Upper lobe of right lung (tissue), 1 donor: ENCODE measurements around the gene DCT. TPM values are rescaled to one million over a fixed set of nuclear protein-coding genes. Genes with fewer than 3 reads are reported as not detected.

Experiments used
- ATAC-seq: fragments of 200-7000 bp; cut with Tn5 transposase; one replicate; pipeline ENCODE4 v1.9.1; 2020; ENCODE audit warnings: mild to moderate bottlenecking, moderate library complexity
- DNase-seq: peaks from one replicate; pipeline ENCODE4 v3.0.0-alpha.2; 2020
- H3K27ac ChIP-seq: fragments of 200-600 bp; one replicate; pipeline ENCODE4 v1.8.0; 2022
- H3K27me3 ChIP-seq: fragments of 200-600 bp; one replicate; pipeline ENCODE4 v1.8.0; 2022; ENCODE audit warnings: mild to moderate bottlenecking
- H3K36me3 ChIP-seq: fragments of 200-600 bp; one replicate; pipeline ENCODE4 v1.8.0; 2022
- H3K4me1 ChIP-seq: fragments of 200-600 bp; one replicate; pipeline ENCODE4 v1.8.0; 2022
- H3K4me3 ChIP-seq: fragments of 200-600 bp; one replicate; pipeline ENCODE4 v1.8.0; 2022; ENCODE audit warnings: mild to moderate bottlenecking
- H3K9me3 ChIP-seq: fragments of 200-600 bp; one replicate; pipeline ENCODE4 v1.8.0; 2022
- intact Hi-C: fragments of 100-400 bp; cut with DNase I; formaldehyde crosslinking; loops from one replicate; pipeline ENCODE4 v1.11.0; 2022
- total RNA-seq: library from RNA; stranded (reverse); fragmentation: NEBNext Ultra II Directional; extraction: Animal tissue kit (Norgen Biotek cat#: 25700); gene quantifications from one replicate; pipeline ENCODE4 v1.2.1, GENCODE V29; 2021
- TF ChIP-seq, protein P1 (sequence below): fragments of 200-600 bp; IDR thresholded peaks from one replicate; pipeline ENCODE4 v1.8.0; 2022; ENCODE audit warnings: antibody characterized with exemption
- donor health status: DM: no; HTN: yes; CAD: no; lungs with severe emphysema.

Gene DCT
- total RNA-seq, 1 donor from 2014 or later = not detected

DNA sequence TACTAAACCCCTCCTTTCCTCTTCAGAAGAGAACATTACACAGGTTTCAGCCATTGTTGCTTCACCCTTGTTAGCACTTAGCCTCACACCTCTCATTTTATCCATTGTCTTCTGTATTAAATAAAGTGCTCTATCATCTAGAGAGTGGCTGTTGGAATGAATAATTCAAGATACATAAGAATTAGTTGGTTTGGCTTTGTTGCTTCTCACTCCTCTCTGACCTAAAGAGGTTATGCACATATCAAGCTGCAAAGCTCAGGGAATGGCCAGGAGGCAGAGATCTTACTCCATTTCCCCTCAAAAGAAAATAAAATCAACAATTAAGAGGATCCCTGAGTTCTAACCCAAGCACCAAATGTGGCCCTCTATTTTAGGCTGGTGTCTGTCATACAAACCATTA is 79.7 kb downstream of the DCT start:
- Histone ChIP-seq H3K27me3 (no peaks in the 10 kb centered on the region), H3K9me3 (no peaks in the 10 kb centered on the region), H3K4me1 (no peaks in the 10 kb centered on the region), H3K27ac (no peak overlapping the region), H3K36me3 (no peaks in the 10 kb centered on the region), H3K4me3 (no peak overlapping the region)
- DNase-seq (no peak), ATAC-seq (no peak)
- TF ChIP-seq, protein P1, sequence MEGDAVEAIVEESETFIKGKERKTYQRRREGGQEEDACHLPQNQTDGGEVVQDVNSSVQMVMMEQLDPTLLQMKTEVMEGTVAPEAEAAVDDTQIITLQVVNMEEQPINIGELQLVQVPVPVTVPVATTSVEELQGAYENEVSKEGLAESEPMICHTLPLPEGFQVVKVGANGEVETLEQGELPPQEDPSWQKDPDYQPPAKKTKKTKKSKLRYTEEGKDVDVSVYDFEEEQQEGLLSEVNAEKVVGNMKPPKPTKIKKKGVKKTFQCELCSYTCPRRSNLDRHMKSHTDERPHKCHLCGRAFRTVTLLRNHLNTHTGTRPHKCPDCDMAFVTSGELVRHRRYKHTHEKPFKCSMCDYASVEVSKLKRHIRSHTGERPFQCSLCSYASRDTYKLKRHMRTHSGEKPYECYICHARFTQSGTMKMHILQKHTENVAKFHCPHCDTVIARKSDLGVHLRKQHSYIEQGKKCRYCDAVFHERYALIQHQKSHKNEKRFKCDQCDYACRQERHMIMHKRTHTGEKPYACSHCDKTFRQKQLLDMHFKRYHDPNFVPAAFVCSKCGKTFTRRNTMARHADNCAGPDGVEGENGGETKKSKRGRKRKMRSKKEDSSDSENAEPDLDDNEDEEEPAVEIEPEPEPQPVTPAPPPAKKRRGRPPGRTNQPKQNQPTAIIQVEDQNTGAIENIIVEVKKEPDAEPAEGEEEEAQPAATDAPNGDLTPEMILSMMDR = no peak
- intact Hi-C loops = no loop called here

DNA sequence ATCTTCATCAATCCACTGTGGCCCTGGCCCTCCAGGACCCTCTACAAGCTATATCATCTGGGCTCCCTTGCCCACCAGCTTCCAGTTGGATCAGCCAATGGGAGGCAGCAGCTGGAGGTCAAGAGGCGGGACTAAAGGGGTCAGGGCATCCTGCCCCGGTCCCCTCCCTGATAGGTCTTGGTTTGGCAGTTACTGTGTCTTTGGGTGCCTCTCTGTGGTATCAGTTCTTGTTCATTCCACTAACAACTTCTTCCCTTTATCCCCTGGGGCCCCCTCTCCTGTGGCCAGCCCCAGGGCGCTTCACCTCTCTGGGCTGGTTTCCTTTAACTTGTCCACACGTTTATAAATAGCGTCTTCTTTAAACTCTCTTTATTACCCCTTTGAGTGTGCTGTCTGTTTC is 83.6 kb downstream of the DCT start:
- Histone ChIP-seq H3K4me1 (no peaks in the 10 kb centered on the region), H3K27me3 (no peaks in the 10 kb centered on the region), H3K4me3 (no peak overlapping the region), H3K36me3 (no peaks in the 10 kb centered on the region), H3K27ac (no peak overlapping the region), H3K9me3 (no peaks in the 10 kb centered on the region)
- intact Hi-C loops = no loop called here
- ATAC-seq (no peak), DNase-seq (no peak)
- TF ChIP-seq, protein P1 = no peak

DNA sequence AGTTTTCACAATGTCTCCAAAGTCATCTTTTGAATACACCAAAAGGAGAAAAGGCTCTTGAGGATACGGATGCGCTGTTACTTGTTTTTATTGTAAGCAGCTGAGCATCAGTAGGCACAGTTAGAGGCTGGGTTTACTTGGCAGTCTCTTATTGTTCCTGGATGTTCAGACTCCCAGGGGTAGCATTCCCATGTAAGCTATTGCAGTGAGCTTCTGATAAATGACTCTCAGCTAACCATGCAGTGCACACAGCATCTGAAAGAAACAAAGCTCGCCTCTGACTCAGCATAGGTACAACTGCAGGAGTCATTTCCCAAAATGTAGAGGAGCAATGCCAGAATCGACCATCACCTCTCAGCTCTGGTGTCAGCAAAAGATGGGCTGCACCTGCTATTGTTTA is 84.8 kb downstream of the DCT start:
- ATAC-seq (no peak), DNase-seq (no peak)
- no peaks in the 10 kb centered on the region for H3K36me3 ChIP-seq
- TF ChIP-seq, protein P1 = no peak
- no peak overlapping the region for H3K4me3 ChIP-seq
- H3K27me3 ChIP-seq = no peaks in the 10 kb centered on the region
- intact Hi-C loops = no loop called here
- no peak overlapping the region for H3K27ac ChIP-seq
- H3K4me1 ChIP-seq = no peaks in the 10 kb centered on the region
- H3K9me3 ChIP-seq = no peaks in the 10 kb centered on the region

GRCh38 chr13:94390881-94391280 is 88.6 kb downstream of the DCT start:
- no peak for DNase-seq
- Histone ChIP-seq H3K36me3 (no peaks in the 10 kb centered on the region), H3K4me1 (no peaks in the 10 kb centered on the region), H3K27me3 (no peaks in the 10 kb centered on the region), H3K4me3 (no peak overlapping the region), H3K9me3 (no peaks in the 10 kb centered on the region), H3K27ac (no peak overlapping the region)
- intact Hi-C loops = no loop called here
- no peak for ATAC-seq
- TF ChIP-seq, protein P1 = no peak

DNA sequence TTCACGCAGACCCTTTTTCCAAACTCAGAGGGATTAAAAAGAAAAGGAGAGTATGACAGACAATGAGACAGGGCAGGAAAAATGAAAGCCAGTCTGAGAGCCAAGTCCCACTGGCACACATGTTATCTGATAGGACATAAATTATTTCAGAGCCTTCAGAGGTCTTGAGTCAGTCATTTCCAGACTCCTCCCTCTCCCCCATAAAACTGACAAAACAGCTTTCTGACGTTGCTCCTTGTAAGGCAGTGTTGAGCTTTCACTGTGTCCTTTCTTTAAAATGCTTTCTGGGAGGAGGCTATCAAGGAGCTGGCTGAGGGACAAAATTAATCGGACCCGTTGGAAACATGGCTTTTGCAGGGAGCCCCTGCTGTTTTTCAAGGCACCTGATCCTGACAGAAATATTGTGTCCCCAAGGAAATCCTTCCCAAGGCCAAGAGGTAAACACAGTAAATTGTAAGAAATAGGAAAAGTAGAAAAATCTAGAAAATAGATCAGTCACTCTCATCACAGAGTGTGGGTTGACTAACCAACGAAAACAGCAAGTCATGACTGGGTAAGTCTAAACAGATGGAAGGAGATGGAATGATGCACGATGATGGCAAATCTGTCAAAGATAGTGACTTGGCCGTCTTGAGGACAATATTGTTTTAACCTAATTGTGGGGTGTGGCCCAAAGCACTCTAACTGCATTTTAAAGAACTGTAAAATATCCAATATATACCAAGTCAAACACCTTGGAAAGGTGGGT is 89.7 kb downstream of the DCT start:
- no peak for DNase-seq
- TF ChIP-seq, protein P1 = no peak
- Histone ChIP-seq H3K9me3 (no peaks in the 10 kb centered on the region), H3K4me3 (no peak overlapping the region), H3K4me1 (no peaks in the 10 kb centered on the region), H3K27ac (no peak overlapping the region), H3K36me3 (no peaks in the 10 kb centered on the region), H3K27me3 (no peaks in the 10 kb centered on the region)
- intact Hi-C loops = no loop called here
- no peak for ATAC-seq

- no peak overlapping the region for H3K4me3 ChIP-seq
- DNase-seq = no peak
- H3K36me3 ChIP-seq = no peaks in the 10 kb centered on the region
- no peaks in the 10 kb centered on the region for H3K9me3 ChIP-seq
- intact Hi-C loops = no loop called here
- H3K4me1 ChIP-seq = no peaks in the 10 kb centered on the region
- TF ChIP-seq, protein P1 = no peak
- no peak overlapping the region for H3K27ac ChIP-seq
- no peak for ATAC-seq
- H3K27me3 ChIP-seq = no peaks in the 10 kb centered on the region
Measured at GRCh38 chr13:94387047-94387446, 92.4 kb downstream of the DCT start.
